ENCODE measurements around the gene LMAN2.
A peak's percentile ranks its signal among the peaks of the same experiment; 100 is the strongest.

Gene LMAN2

GRCh38 chr5:177325868-177326381, 25.5 kb downstream of the LMAN2 start:
- no peak for DNase-seq (ENCODE audit: low spot score)

- DNase-seq (ENCODE audit: low spot score): no peak
Observed at GRCh38 chr5:177320879-177321278, 30.6 kb downstream of the LMAN2 start.

- no peak for DNase-seq (ENCODE audit: low spot score)
Observed at GRCh38 chr5:177319913-177320588, 31.4 kb downstream of the LMAN2 start.

- DNase-seq (ENCODE audit: low spot score): peak; percentile 84
Observed at GRCh38 chr5:177317959-177318377, 33.5 kb downstream of the LMAN2 start.

- no peak for DNase-seq (ENCODE audit: low spot score)
Observed at GRCh38 chr5:177316005-177316404, 35.5 kb downstream of the LMAN2 start.

GRCh38 chr5:177315411-177315810, 36.1 kb downstream of the LMAN2 start:
- DNase-seq (ENCODE audit: low spot score): no peak

- no peak for DNase-seq (ENCODE audit: low spot score)
Observed at GRCh38 chr5:177314376-177315342, 36.8 kb downstream of the LMAN2 start.

- DNase-seq (ENCODE audit: low spot score): no peak
Observed at GRCh38 chr5:177313561-177314259, 37.8 kb downstream of the LMAN2 start.

GRCh38 chr5:177312649-177313181, 38.8 kb downstream of the LMAN2 start:
- DNase-seq (ENCODE audit: low spot score): peak; percentile 52

GRCh38 chr5:177311723-177312648, 39.5 kb downstream of the LMAN2 start, which contains the start of gene MXD3:
Gene MXD3 (minus strand): TSS chr5:177311898. CDS start chr5:177311830, 68 bp downstream.
- peak; percentile 97 for DNase-seq (ENCODE audit: low spot score)

GRCh38 chr5:177311392-177311722, 40.1 kb downstream of the LMAN2 start:
- no peak for DNase-seq (ENCODE audit: low spot score)

- DNase-seq (ENCODE audit: low spot score): no peak
Observed at GRCh38 chr5:177310757-177311391, 40.6 kb downstream of the LMAN2 start.

GRCh38 chr5:177310332-177310731, 41.1 kb downstream of the LMAN2 start:
- DNase-seq (ENCODE audit: low spot score): no peak

GRCh38 chr5:177309351-177310191, 41.9 kb downstream of the LMAN2 start:
- peak; percentile 93 for DNase-seq (ENCODE audit: low spot score)

- DNase-seq (ENCODE audit: low spot score): no peak
Observed at GRCh38 chr5:177308740-177309139, 42.7 kb downstream of the LMAN2 start.

GRCh38 chr5:177307544-177308363, 43.7 kb downstream of the LMAN2 start:
- DNase-seq (ENCODE audit: low spot score): no peak

- DNase-seq (ENCODE audit: low spot score): no peak
Observed at GRCh38 chr5:177306674-177307543, 44.6 kb downstream of the LMAN2 start.

Measured in HuH-7 (cell line).